HL-60 (cell line): ENCODE measurements around the gene PEX11B.

ENCODE experiments used
- CTCF ChIP-seq: IDR thresholded peaks from one replicate; pipeline ENCODE4 v1.5.1; 2011; ENCODE audit warnings: low read length, control low read depth, inconsistent platforms; ENCODE audit not compliant: insufficient read depth
- GABPA ChIP-seq: IDR thresholded peaks from 2 replicates; pipeline ENCODE4 v1.6.1; 2012; ENCODE audit warnings: low read depth
- POLR2AphosphoS5 ChIP-seq: IDR thresholded peaks from 2 replicates; pipeline ENCODE4 v1.6.1; 2012; ENCODE audit warnings: low read depth
- REST ChIP-seq: IDR thresholded peaks from 2 replicates; pipeline ENCODE4 v1.6.1; 2012; ENCODE audit warnings: low read depth; ENCODE audit not compliant: insufficient replicate concordance

GRCh38 chr1:145891143-145891542 is 27.4 kb downstream of the PEX11B start:
- TF ChIP-seq CTCF (no peak), REST (no peak), POLR2AphosphoS5 (no peak), GABPA (no peak)
